GM23338 (cell line): ENCODE results near the gene ATP10B. TPM values are rescaled to one million over a fixed set of nuclear protein-coding genes. Genes with fewer than 3 reads are reported as not detected.

ENCODE experiments used
- ATAC-seq: fragments of 200-7000 bp; cut with Tn5 transposase; 3 replicates; pipeline ENCODE4 v1.9.1; 2020
- DNase-seq: peaks from one replicate; pipeline ENCODE4 v3.0.0-alpha.2; 2015; ENCODE audit warnings: low spot score
- H2AFZ ChIP-seq: fragments of 200-600 bp; sonication (generic); 2 replicates; pipeline ENCODE4 v1.8.0; 2016; ENCODE audit warnings: antibody characterized with exemption, mild to moderate bottlenecking, moderate library complexity
- H3F3A ChIP-seq: fragments of 200-600 bp; sonication (generic); replicated peaks from 2 replicates; pipeline ENCODE4 v1.8.0; 2017; ENCODE audit warnings: antibody characterized with exemption, mixed run types, low read depth
- H3K27ac ChIP-seq: fragments of 200-600 bp; sonication (generic); 2 replicates; pipeline ENCODE4 v1.6.1; 2016; ENCODE audit warnings: low read depth
- H3K27me3 ChIP-seq: fragments of 200-600 bp; sonication (generic); 2 replicates; pipeline ENCODE4 v1.8.0; 2016; ENCODE audit warnings: mild to moderate bottlenecking, mixed run types, moderate library complexity; ENCODE audit not compliant: insufficient read depth
- H3K36me3 ChIP-seq: fragments of 200-600 bp; sonication (generic); 2 replicates; pipeline ENCODE4 v1.8.0; 2016; ENCODE audit warnings: mild to moderate bottlenecking; ENCODE audit not compliant: insufficient read depth
- H3K4me1 ChIP-seq: fragments of 200-600 bp; sonication (generic); 2 replicates; pipeline ENCODE4 v1.8.0; 2016; ENCODE audit warnings: mild to moderate bottlenecking, moderate library complexity; ENCODE audit not compliant: insufficient read depth
- H3K4me2 ChIP-seq: fragments of 200-600 bp; sonication (generic); 2 replicates; pipeline ENCODE4 v1.7.1; 2017; ENCODE audit warnings: mixed run types
- H3K4me3 ChIP-seq: fragments of 200-600 bp; sonication (generic); 2 replicates; pipeline ENCODE4 v1.6.1; 2016; ENCODE audit warnings: mixed run types
- H3K79me2 ChIP-seq: fragments of 200-600 bp; sonication (generic); replicated peaks from 2 replicates; pipeline ENCODE4 v1.8.0; 2017; ENCODE audit warnings: mild to moderate bottlenecking; ENCODE audit not compliant: insufficient read depth
- H3K9me2 ChIP-seq: fragments of 200-600 bp; sonication (generic); 2 replicates; pipeline ENCODE4 v1.8.0; 2017; ENCODE audit not compliant: insufficient read depth
- H4K20me1 ChIP-seq: fragments of 200-600 bp; sonication (generic); replicated peaks from 2 replicates; pipeline ENCODE4 v1.8.0; 2017; ENCODE audit warnings: mild to moderate bottlenecking; ENCODE audit not compliant: insufficient read depth
- H3K27ac Mint-ChIP-seq: 2 replicates; pipeline ENCODE4 v1.8.0; 2020; ENCODE audit warnings: inconsistent platforms, mild to moderate bottlenecking, moderate library complexity, mixed read lengths
- H3K27me3 Mint-ChIP-seq: 3 replicates; pipeline ENCODE4 v1.8.0; 2022; ENCODE audit warnings: low read depth, mild to moderate bottlenecking, moderate library complexity, mixed read lengths, inconsistent platforms; ENCODE audit not compliant: insufficient read depth, poor library complexity
- H3K36me3 Mint-ChIP-seq: 3 replicates; pipeline ENCODE4 v1.8.0; 2021; ENCODE audit warnings: low read depth, mild to moderate bottlenecking, inconsistent platforms, moderate library complexity, mixed read lengths
- H3K4me1 Mint-ChIP-seq: 3 replicates; pipeline ENCODE4 v1.8.0; 2020; ENCODE audit warnings: mild to moderate bottlenecking, inconsistent platforms, mixed read lengths
- H3K4me3 Mint-ChIP-seq: 3 replicates; pipeline ENCODE4 v1.8.0; 2021; ENCODE audit warnings: moderate library complexity, mild to moderate bottlenecking, inconsistent platforms, mixed read lengths
- H3K9me3 Mint-ChIP-seq: 3 replicates; pipeline ENCODE4 v1.8.0; 2020; ENCODE audit warnings: moderate library complexity, mild to moderate bottlenecking, inconsistent platforms, mixed read lengths
- CTCF ChIP-seq, 2 experiments: fragments of 200-600 bp in 1 of 2; sonication (generic) in 1 of 2; conservative IDR thresholded peaks; 2 replicates each; pipeline versions ENCODE4 v1.5.1 to v1.6.1; 2016 to 2017; ENCODE audit warnings: antibody characterized with exemption in 2 of 2, low read depth in 2 of 2, mild to moderate bottlenecking in 2 of 2, moderate library complexity in 1 of 2
- EZH2 ChIP-seq: fragments of 200-600 bp; sonication (generic); IDR thresholded peaks from one replicate; pipeline ENCODE4 v1.8.0; 2017; ENCODE audit warnings: antibody characterized with exemption, mild to moderate bottlenecking, low read depth; ENCODE audit not compliant: unreplicated experiment
- JUNB ChIP-seq: IDR thresholded peaks from one replicate; pipeline ENCODE4 v1.6.1; 2016; ENCODE audit warnings: antibody characterized with exemption; ENCODE audit not compliant: unreplicated experiment
- NANOG ChIP-seq: IDR thresholded peaks from 2 replicates; pipeline ENCODE4 v1.6.1; 2016; ENCODE audit warnings: antibody characterized with exemption, borderline replicate concordance
- REST ChIP-seq: IDR thresholded peaks from one replicate; pipeline ENCODE4 v1.6.1; 2018; ENCODE audit warnings: antibody characterized with exemption; ENCODE audit not compliant: unreplicated experiment
- ZNF114 ChIP-seq: fragments of 250-450 bp; sonication (Bioruptor Pico); IDR thresholded peaks from 2 replicates; pipeline ENCODE4 v1.5.0; 2020; ENCODE audit warnings: mild to moderate bottlenecking, moderate library complexity
- ZNF331 ChIP-seq: fragments of 250-450 bp; sonication (Bioruptor Pico); IDR thresholded peaks from 2 replicates; pipeline ENCODE4 v1.5.0; 2020; ENCODE audit warnings: low read depth, mild to moderate bottlenecking, moderate library complexity
- polyA plus RNA-seq: library from polyadenylated mRNA; unstranded; fragments of >200 nt; fragmentation: Nextera tagmentation; extraction: Ambion mirVana; gene quantifications from 2 replicates; pipeline ENCODE4 v1.2.1, GENCODE V29; 2016
- total RNA-seq: library from RNA; depleted of rRNA; stranded (reverse); fragments of >200 nt; shearing (Covaris generic); gene quantifications from 2 replicates; pipeline ENCODE4 v1.2.3, GENCODE V29; 2014
- TF ChIP-seq, protein P1 (sequence below): IDR thresholded peaks from 2 replicates; pipeline ENCODE4 v1.6.1; 2016; ENCODE audit warnings: antibody characterized with exemption

ATP10B gene
- total and polyA plus RNA-seq, 2 experiments from 2014 or later: 0.11 to 0.14 TPM

DNA sequence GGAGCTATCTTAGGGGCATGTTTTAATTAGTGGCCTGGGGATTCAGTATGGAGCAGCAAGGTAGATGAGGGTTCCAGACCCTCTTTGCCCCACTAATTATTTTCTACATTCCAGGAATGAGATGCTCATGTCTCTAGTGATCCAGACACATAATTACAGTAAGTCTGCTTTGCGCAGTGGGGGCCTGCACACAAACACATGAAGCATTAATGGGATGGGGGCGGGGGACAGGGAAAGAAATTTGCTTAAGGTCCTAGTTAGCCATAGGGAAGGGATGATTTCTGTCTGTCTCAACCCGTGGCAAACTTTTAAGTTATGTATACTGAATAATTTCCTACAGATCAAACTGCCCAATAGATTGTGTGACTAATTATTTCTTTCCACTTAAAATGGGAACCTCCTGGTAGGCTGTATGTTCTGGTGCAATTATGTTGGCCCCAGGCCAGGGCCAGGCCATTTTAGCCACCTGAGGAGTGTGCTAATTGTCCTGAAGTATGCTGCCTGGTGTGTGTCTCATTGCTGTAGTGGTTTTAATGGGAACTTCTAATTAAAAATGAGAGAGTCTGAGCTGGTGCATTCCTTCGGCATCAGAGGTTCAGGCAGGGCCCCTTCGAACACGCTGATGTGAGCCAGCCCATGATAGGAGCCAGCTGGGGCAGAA, 295.9 kb downstream of the ATP10B start:
- Mint-ChIP-seq H3K27me3 (peaks cover 2% of the 10 kb centered on the region), H3K36me3 (no peaks in the 10 kb centered on the region), H3K27ac (no peak overlapping the region), H3K9me3 (no peaks in the 10 kb centered on the region), H3K4me3 (no peak overlapping the region), H3K4me1 (no peaks in the 10 kb centered on the region)
- ATAC-seq (no peak), DNase-seq (no peak)
- Histone ChIP-seq H3K79me2 (no peaks in the 10 kb centered on the region), H3K36me3 (no peaks in the 10 kb centered on the region), H3K27ac (no peak overlapping the region), H3K27me3 (no peaks in the 10 kb centered on the region), H3F3A (no peaks in the 10 kb centered on the region), H3K4me1 (no peaks in the 10 kb centered on the region), H3K4me3 (no peak overlapping the region), H3K9me2 (no peaks in the 10 kb centered on the region), H3K4me2 (no peak overlapping the region), H4K20me1 (no peaks in the 10 kb centered on the region), H2AFZ (no peak overlapping the region)
- TF ChIP-seq ZNF331 (CRISPR knock-in tag) (no peak), EZH2 (no peak), JUNB (no peak), REST (no peak)
- TF ChIP-seq, protein P1, sequence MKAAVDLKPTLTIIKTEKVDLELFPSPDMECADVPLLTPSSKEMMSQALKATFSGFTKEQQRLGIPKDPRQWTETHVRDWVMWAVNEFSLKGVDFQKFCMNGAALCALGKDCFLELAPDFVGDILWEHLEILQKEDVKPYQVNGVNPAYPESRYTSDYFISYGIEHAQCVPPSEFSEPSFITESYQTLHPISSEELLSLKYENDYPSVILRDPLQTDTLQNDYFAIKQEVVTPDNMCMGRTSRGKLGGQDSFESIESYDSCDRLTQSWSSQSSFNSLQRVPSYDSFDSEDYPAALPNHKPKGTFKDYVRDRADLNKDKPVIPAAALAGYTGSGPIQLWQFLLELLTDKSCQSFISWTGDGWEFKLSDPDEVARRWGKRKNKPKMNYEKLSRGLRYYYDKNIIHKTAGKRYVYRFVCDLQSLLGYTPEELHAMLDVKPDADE: no peak

DNA sequence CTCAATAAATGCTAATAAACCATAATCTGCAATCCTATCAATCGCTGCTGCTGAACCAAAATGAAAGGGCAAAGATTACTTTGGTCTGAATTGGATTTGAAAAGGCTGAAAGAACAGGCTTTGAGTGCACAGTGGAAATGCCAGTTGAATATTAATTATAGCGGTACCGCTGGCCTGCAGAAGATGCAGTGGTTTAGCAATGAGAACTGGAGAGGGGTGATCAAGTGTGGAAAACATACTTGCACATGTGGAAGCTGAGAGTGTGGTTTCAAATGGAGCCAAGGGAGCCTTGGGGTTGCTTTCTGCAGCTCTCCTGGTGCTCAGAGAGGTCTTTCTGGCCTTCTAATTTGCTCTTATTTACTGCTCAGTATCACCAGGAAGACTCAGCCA, 296.4 kb downstream of the ATP10B start:
- no peak for TF ChIP-seq NANOG
- no peak for TF ChIP-seq ZNF114 (CRISPR knock-in tag)
- TF ChIP-seq JUNB: no peak
- TF ChIP-seq ZNF331 (CRISPR knock-in tag): no peak
- no peak for TF ChIP-seq CTCF (conservative IDR thresholded peaks at IDR 0.05; ENCODE audit: low read depth in 2 of 2)
- TF ChIP-seq EZH2: no peak
- no peak overlapping the region for H2AFZ ChIP-seq
- H3K27me3 ChIP-seq: no peaks in the 10 kb centered on the region
- no peaks in the 10 kb centered on the region for H3F3A ChIP-seq
- no peak overlapping the region for H3K27ac Mint-ChIP-seq
- H3K4me3 ChIP-seq: no peak overlapping the region
- no peaks in the 10 kb centered on the region for H3K4me1 Mint-ChIP-seq
- no peak overlapping the region for H3K4me3 Mint-ChIP-seq
- no peaks in the 10 kb centered on the region for H3K79me2 ChIP-seq
- H3K9me2 ChIP-seq: no peaks in the 10 kb centered on the region; the same call in 1 of the 2 replicates
- ATAC-seq (no peak), DNase-seq (no peak)
- H4K20me1 ChIP-seq: no peaks in the 10 kb centered on the region
- no peak overlapping the region for H3K4me2 ChIP-seq
- H3K4me1 ChIP-seq: no peaks in the 10 kb centered on the region
- no peaks in the 10 kb centered on the region for H3K9me3 Mint-ChIP-seq
- H3K27ac ChIP-seq: no peak overlapping the region
- no peaks in the 10 kb centered on the region for H3K36me3 ChIP-seq
- H3K36me3 Mint-ChIP-seq: no peaks in the 10 kb centered on the region
- H3K27me3 Mint-ChIP-seq: peaks cover 2% of the 10 kb centered on the region
